ENCODE measurements around the gene RIIAD1.

DNA sequence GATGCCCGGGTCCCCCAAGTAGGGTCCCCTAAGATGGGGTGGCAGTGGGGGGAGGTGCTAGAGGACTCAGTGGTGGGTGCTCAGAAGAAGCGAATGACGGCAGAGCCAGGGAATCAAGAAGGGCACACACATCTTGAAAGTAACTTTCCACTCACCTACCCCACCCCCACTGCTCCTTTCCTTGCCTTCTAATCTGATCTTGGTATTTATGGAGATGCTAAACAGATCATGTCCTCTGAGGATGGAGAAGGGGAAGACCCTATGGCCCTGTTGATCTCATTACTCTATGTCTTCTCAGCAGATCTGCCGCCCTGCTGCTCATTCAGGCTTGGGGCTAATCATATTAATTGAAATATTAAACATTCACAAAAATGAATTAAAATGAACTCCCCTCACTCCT is 2.7 kb upstream of the RIIAD1 start:
- TF ChIP-seq EZH2 (IDR thresholded peaks at IDR 0.05; ENCODE audit: insufficient read depth, poor library complexity, severe bottlenecking) (no peak), EZH2phosphoT487 (IDR thresholded peaks at IDR 0.05; ENCODE audit: insufficient read depth, low read depth) (no peak)
